B cell (primary cell): ENCODE measurements around the gene KAZN. TPM values are rescaled to one million over a fixed set of nuclear protein-coding genes. Genes with fewer than 3 reads are reported as not detected.

Experiments
- ATAC-seq: fragments of 200-7000 bp; cut with Tn5 transposase; one replicate; pipeline ENCODE4 v1.10.0; 2021; ENCODE audit warnings: low read depth, mild to moderate bottlenecking, moderate number of reproducible peaks, moderate library complexity
- CTCF ChIA-PET: fragments of 350-600 bp; sonication (Branson Sonifier 250); formaldehyde crosslinking; loops from one replicate; lab custom pipeline; 2021; ENCODE audit warnings: antibody characterized with exemption, inconsistent platforms; lab: Charles Lee
- POLR2A ChIA-PET: fragments of 350-600 bp; sonication (Branson Sonifier 250); formaldehyde crosslinking; loops from one replicate; lab custom pipeline; 2021; ENCODE audit warnings: antibody characterized with exemption; lab: Charles Lee
- DNase-seq: peaks from one replicate; pipeline ENCODE4 v3.0.0; 2013
- H2AFZ ChIP-seq: 2 replicates; pipeline ENCODE4 v1.6.1; 2012; ENCODE audit warnings: mild to moderate bottlenecking, low read depth, low read length; ENCODE audit not compliant: insufficient read depth, poor library complexity, severe bottlenecking
- H3K27ac ChIP-seq, 2 donors: 1 replicate in 1 of 2; 2 replicates in 1 of 2; pipeline ENCODE4 v1.5.1; 2012 to 2013; ENCODE audit warnings: low read length in 2 of 2, mild to moderate bottlenecking in 2 of 2, moderate library complexity in 1 of 2
- H3K27me3 ChIP-seq, 4 experiments: fragments of 200-600 bp in 1 of 4; sonication (generic) in 1 of 4; replicated peaks in 1 of 4; 1 replicate in 2 of 4; 2 replicates in 2 of 4; pipeline versions ENCODE4 v1.6.1 to v1.7.0; 2013 to 2016; ENCODE audit warnings: low read length in 3 of 4, mild to moderate bottlenecking in 2 of 4, mixed read lengths in 1 of 4, moderate library complexity in 1 of 4; ENCODE audit not compliant: insufficient read depth in 4 of 4, control insufficient read depth in 3 of 4; ENCODE audit errors: control extremely low read depth in 1 of 4
- H3K36me3 ChIP-seq, 2 experiments: replicated peaks in 1 of 2; 1 replicate in 1 of 2; 2 replicates in 1 of 2; pipeline versions ENCODE4 v1.6.1 to v1.7.1; 2013; ENCODE audit warnings: low read length in 1 of 2; ENCODE audit not compliant: insufficient read depth in 2 of 2, control insufficient read depth in 1 of 2; ENCODE audit errors: control extremely low read depth in 1 of 2, extremely low read depth in 1 of 2
- H3K4me1 ChIP-seq, 2 donors: fragments of 200-600 bp in 1 of 2; sonication (generic) in 1 of 2; 1 replicate in 1 of 2; 2 replicates in 1 of 2; pipeline versions ENCODE4 v1.5.1 to v1.6.1; 2013 to 2017; ENCODE audit warnings: low read length in 2 of 2; ENCODE audit not compliant: control insufficient read depth in 2 of 2, insufficient read depth in 2 of 2
- H3K4me2 ChIP-seq: replicated peaks from 2 replicates; pipeline ENCODE3; 2012; ENCODE audit warnings: mild to moderate bottlenecking, low read depth, low read length; ENCODE audit not compliant: poor library complexity, severe bottlenecking
- H3K4me3 ChIP-seq, 5 experiments: fragments of 200-600 bp in 1 of 5; sonication (generic) in 1 of 5; 1 replicate in 3 of 5; 2 replicates in 2 of 5; pipeline versions ENCODE4 v1.5.1 to v1.7.0; 2011 to 2016; ENCODE audit warnings: low read length in 4 of 5, mild to moderate bottlenecking in 4 of 5, low read depth in 2 of 5, control low read depth in 1 of 5, moderate library complexity in 1 of 5; ENCODE audit not compliant: insufficient read depth in 1 of 5; ENCODE audit errors: control extremely low read depth in 1 of 5, extremely low read depth in 1 of 5
- H3K79me2 ChIP-seq: fragments of 200-600 bp; sonication (generic); one replicate; pipeline ENCODE4 v1.6.0; 2016; ENCODE audit warnings: low read length; ENCODE audit not compliant: control insufficient read depth, insufficient read depth
- H3K9ac ChIP-seq: fragments of 200-600 bp; sonication (generic); 2 replicates; pipeline ENCODE4 v1.6.1; 2017; ENCODE audit warnings: mild to moderate bottlenecking, low read length, moderate library complexity
- H3K9me3 ChIP-seq, 3 donors: one replicate each; pipeline versions ENCODE4 v1.6.1 to v1.7.1; 2013; ENCODE audit warnings: low read length in 2 of 3; ENCODE audit not compliant: control insufficient read depth in 2 of 3, insufficient read depth in 1 of 3; ENCODE audit errors: control extremely low read depth in 1 of 3
- H4K20me1 ChIP-seq: 2 replicates; pipeline ENCODE4 v1.6.0; 2012; ENCODE audit warnings: mild to moderate bottlenecking, low read length; ENCODE audit not compliant: insufficient read depth, control insufficient read depth, poor library complexity, severe bottlenecking
- H3K27ac Mint-ChIP-seq: one replicate; pipeline ENCODE4 v1.8.0; 2021; ENCODE audit warnings: mixed read lengths
- H3K27me3 Mint-ChIP-seq: one replicate; pipeline ENCODE4 v1.8.0; 2021; ENCODE audit warnings: mixed read lengths
- H3K4me1 Mint-ChIP-seq: one replicate; pipeline ENCODE4 v1.8.0; 2021; ENCODE audit warnings: mixed read lengths
- H3K4me3 Mint-ChIP-seq: one replicate; pipeline ENCODE4 v1.8.0; 2021; ENCODE audit warnings: mixed read lengths
- H3K9me3 Mint-ChIP-seq: one replicate; pipeline ENCODE4 v1.8.0; 2022; ENCODE audit warnings: mixed read lengths; ENCODE audit not compliant: insufficient read depth
- CTCF ChIP-seq: fragments of 200-600 bp; IDR thresholded peaks from one replicate; pipeline ENCODE4 v1.8.0; 2022; ENCODE audit warnings: antibody characterized with exemption, mild to moderate bottlenecking
- EZH2 ChIP-seq: IDR thresholded peaks from 2 replicates; pipeline ENCODE4 v1.6.1; 2012; ENCODE audit warnings: borderline replicate concordance, low read depth, mild to moderate bottlenecking, moderate library complexity, low read length; ENCODE audit not compliant: insufficient read depth, poor library complexity, severe bottlenecking
- WGBS: methylation state at CpG from one replicate; pipeline ENCODE4 v1.1.5; 2013; ENCODE audit warnings: missing lambda C conversion rate; ENCODE audit not compliant: insufficient coverage; 5-methylcytosine and 5-hydroxymethylcytosine counted together
- intact Hi-C: fragments of 100-400 bp; cut with micrococcal nuclease; formaldehyde crosslinking; loops from one replicate; pipeline ENCODE4 v1.10.0; 2022
- polyA plus RNA-seq: library from polyadenylated mRNA; depleted of rRNA; stranded (reverse); fragments of >200 nt; gene quantifications from 2 replicates; pipeline ENCODE4 v1.2.3, GENCODE V29; 2012
- total RNA-seq, 2 donors: library from RNA; stranded (reverse); fragments of 120-200 nt in 1 of 2; gene quantifications; 1 replicate in 1 of 2; 2 replicates in 1 of 2; pipeline versions ENCODE4 v1.2.3 to v1.2.4, GENCODE V29; 2013 to 2022

KAZN gene
- total and polyA plus RNA-seq, 2 donors (not counting 1 experiment from before 2014, with no cell fraction given): 0.13 to 0.39 TPM

GRCh38 chr1:14996133-14997050 is 397.9 kb downstream of the KAZN start:
- Mint-ChIP-seq H3K27me3 (no peaks in the 10 kb centered on the region), H3K27ac (no peak overlapping the region), H3K4me3 (no peak overlapping the region), H3K9me3 (no peaks in the 10 kb centered on the region), H3K4me1 (no peaks in the 10 kb centered on the region)
- intact Hi-C loops: no loop called here
- no peak overlapping the region for H3K9ac ChIP-seq
- no peaks in the 10 kb centered on the region for H3K27me3 ChIP-seq
- no peaks in the 10 kb centered on the region for H3K36me3 ChIP-seq
- no peaks in the 10 kb centered on the region for H3K79me2 ChIP-seq
- H3K4me1 ChIP-seq: no peaks in the 10 kb centered on the region
- 84% methylated on average over 21 of the region's 23 CpGs for WGBS
- TF ChIP-seq EZH2: no peak
- TF ChIP-seq CTCF: no peak
- H3K4me3 ChIP-seq: no peak overlapping the region
- no peak overlapping the region for H3K4me2 ChIP-seq
- no peak overlapping the region for H3K27ac ChIP-seq
- no peak for DNase-seq
- no peaks in the 10 kb centered on the region for H4K20me1 ChIP-seq
- no peaks in the 10 kb centered on the region for H3K9me3 ChIP-seq
- POLR2A ChIA-PET: no interaction called here
- CTCF ChIA-PET: no interaction called here
- no peak for ATAC-seq
- no peak overlapping the region for H2AFZ ChIP-seq

GRCh38 chr1:14997646-14998276 is 399.3 kb downstream of the KAZN start:
- Histone ChIP-seq H3K9ac (no peak overlapping the region), H3K4me2 (no peak overlapping the region), H3K36me3 (no peaks in the 10 kb centered on the region), H2AFZ (no peak overlapping the region), H3K27ac (no peak overlapping the region), H3K4me3 (no peak overlapping the region), H3K9me3 (no peaks in the 10 kb centered on the region), H3K79me2 (no peaks in the 10 kb centered on the region), H4K20me1 (no peaks in the 10 kb centered on the region), H3K4me1 (no peaks in the 10 kb centered on the region), H3K27me3 (no peaks in the 10 kb centered on the region)
- TF ChIP-seq CTCF (no peak), EZH2 (no peak)
- H3K4me3 Mint-ChIP-seq: no peak overlapping the region
- no peak for ATAC-seq
- no peaks in the 10 kb centered on the region for H3K9me3 Mint-ChIP-seq
- intact Hi-C loops: no loop called here
- ChIA-PET CTCF (no interaction called here), POLR2A (no interaction called here)
- DNase-seq: no peak
- WGBS: 88% methylated on average over 12 of the region's 12 CpGs
- no peaks in the 10 kb centered on the region for H3K27me3 Mint-ChIP-seq
- H3K4me1 Mint-ChIP-seq: no peaks in the 10 kb centered on the region
- no peak overlapping the region for H3K27ac Mint-ChIP-seq
